Parathyroid adenoma (tissue), 2 donors: Measurements from ENCODE around the gene BCAT1.
"Not testable (repeated sequence)": the region's sequence is repeated elsewhere in the genome, so short reads cannot be mapped to it uniquely, and the experiment has no call there.

Experiments used
- H2AFZ ChIP-seq: fragments of 300-600 bp; sonication (generic); one replicate; pipeline ENCODE4 v1.7.0; 2017; ENCODE audit warnings: antibody characterized with exemption, mild to moderate bottlenecking
- H3K27ac ChIP-seq: fragments of 300-600 bp; sonication (generic); one replicate; pipeline ENCODE4 v1.7.0; 2017
- H3K27me3 ChIP-seq: fragments of 300-600 bp; sonication (generic); one replicate; pipeline ENCODE4 v1.7.0; 2017; ENCODE audit warnings: low read length; ENCODE audit not compliant: control insufficient read depth, insufficient read depth
- H3K36me3 ChIP-seq: fragments of 300-600 bp; sonication (generic); one replicate; pipeline ENCODE4 v1.7.0; 2017; ENCODE audit warnings: low read length; ENCODE audit not compliant: control insufficient read depth, insufficient read depth
- H3K4me1 ChIP-seq: fragments of 300-600 bp; sonication (generic); one replicate; pipeline ENCODE4 v1.7.0; 2017; ENCODE audit warnings: control low read depth
- H3K4me2 ChIP-seq: fragments of 300-600 bp; sonication (generic); one replicate; pipeline ENCODE4 v1.7.0; 2017; ENCODE audit warnings: low read length
- H3K4me3 ChIP-seq: fragments of 300-600 bp; sonication (generic); one replicate; pipeline ENCODE4 v1.7.0; 2017; ENCODE audit warnings: low read depth, low read length
- H3K79me2 ChIP-seq: fragments of 300-600 bp; sonication (generic); one replicate; pipeline ENCODE4 v1.7.0; 2017; ENCODE audit warnings: control low read depth
- H3K9ac ChIP-seq: fragments of 300-600 bp; sonication (generic); one replicate; pipeline ENCODE4 v1.7.0; 2017; ENCODE audit warnings: mild to moderate bottlenecking
- H3K9me3 ChIP-seq: fragments of 300-600 bp; sonication (generic); one replicate; pipeline ENCODE4 v1.7.0; 2017; ENCODE audit warnings: low read length; ENCODE audit not compliant: control insufficient read depth
- TF ChIP-seq, protein P1 (sequence below): fragments of 300-600 bp; sonication (generic); IDR thresholded peaks from one replicate; pipeline ENCODE4 v1.7.0; 2017; ENCODE audit warnings: antibody characterized with exemption, mild to moderate bottlenecking
- donor health status: primary hyperparathyroidism.

Gene BCAT1

DNA sequence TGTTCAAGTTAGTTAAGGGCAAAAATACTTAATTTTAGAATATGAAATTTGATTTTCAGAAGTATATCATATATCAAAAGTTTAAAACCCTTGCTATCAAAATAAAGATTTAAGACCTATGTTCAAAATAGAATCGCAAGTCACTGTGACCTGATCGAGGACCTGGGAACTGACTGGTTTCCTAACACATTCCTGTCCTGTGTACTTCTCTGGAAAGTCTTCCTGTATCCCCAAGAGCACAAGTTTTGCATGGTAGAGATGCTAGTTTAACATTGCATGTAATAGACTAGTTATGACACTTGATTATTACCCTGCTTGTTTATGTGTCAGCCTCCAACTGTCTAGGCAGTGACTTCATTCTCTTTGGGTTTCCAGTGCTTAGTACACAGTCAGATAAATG, 30.3 kb downstream of the BCAT1 start:
- Histone ChIP-seq H3K27ac (no peak overlapping the region), H2AFZ (no peak overlapping the region), H3K4me2 (no peak overlapping the region), H3K4me3 (no peak overlapping the region), H3K27me3 (no peaks in the 10 kb centered on the region), H3K9ac (no peak overlapping the region), H3K36me3 (no peaks in the 10 kb centered on the region), H3K79me2 (no peaks in the 10 kb centered on the region), H3K9me3 (no peaks in the 10 kb centered on the region), H3K4me1 (no peaks in the 10 kb centered on the region)
- TF ChIP-seq, protein P1, sequence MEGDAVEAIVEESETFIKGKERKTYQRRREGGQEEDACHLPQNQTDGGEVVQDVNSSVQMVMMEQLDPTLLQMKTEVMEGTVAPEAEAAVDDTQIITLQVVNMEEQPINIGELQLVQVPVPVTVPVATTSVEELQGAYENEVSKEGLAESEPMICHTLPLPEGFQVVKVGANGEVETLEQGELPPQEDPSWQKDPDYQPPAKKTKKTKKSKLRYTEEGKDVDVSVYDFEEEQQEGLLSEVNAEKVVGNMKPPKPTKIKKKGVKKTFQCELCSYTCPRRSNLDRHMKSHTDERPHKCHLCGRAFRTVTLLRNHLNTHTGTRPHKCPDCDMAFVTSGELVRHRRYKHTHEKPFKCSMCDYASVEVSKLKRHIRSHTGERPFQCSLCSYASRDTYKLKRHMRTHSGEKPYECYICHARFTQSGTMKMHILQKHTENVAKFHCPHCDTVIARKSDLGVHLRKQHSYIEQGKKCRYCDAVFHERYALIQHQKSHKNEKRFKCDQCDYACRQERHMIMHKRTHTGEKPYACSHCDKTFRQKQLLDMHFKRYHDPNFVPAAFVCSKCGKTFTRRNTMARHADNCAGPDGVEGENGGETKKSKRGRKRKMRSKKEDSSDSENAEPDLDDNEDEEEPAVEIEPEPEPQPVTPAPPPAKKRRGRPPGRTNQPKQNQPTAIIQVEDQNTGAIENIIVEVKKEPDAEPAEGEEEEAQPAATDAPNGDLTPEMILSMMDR = no peak

DNA sequence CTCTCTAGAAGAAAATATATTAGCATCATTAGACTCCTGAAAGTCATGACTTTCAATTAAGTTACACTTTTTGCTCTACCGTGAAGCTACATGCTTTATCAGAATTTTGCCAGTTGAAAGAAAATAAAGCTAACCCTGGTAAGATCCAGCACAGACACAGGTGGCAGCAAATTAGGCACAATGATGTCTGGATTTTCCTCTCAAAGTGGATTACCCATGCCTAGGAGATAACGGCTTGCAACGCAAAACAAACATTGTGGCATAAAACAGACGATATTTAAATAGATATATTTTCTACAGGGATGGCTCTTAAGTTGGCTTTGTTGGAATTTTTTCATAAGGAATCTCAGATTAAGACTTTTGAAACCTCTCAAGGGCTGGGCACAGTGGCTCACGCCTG, 33.4 kb downstream of the BCAT1 start:
- Histone ChIP-seq H3K4me1 (no peaks in the 10 kb centered on the region), H3K9me3 (no peaks in the 10 kb centered on the region), H3K4me2 (no peak overlapping the region), H2AFZ (no peak overlapping the region), H3K79me2 (no peaks in the 10 kb centered on the region), H3K9ac (no peak overlapping the region), H3K27ac (no peak overlapping the region), H3K27me3 (no peaks in the 10 kb centered on the region), H3K36me3 (no peaks in the 10 kb centered on the region), H3K4me3 (no peak overlapping the region)
- TF ChIP-seq, protein P1 = no peak

DNA sequence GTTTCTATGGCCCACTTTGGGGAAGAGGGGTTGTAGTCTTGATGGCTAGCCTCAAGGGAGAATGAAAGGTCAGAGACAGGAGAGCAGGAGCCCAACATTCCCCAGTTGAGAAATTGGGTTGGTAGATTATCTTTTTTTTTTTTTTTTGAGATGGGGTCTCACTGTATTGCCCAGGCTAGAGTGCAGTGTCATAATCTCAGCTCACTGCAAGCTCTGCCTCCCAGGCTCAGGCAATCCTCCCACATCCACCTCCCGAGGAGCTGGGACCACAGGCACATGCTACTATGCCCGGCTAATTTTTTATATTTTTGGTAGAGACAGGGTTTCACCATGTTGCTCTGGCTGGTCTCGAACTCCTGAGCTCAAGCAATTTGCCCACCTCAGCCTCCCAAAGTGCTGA, 34.9 kb downstream of the BCAT1 start:
- H3K36me3 ChIP-seq = no peaks in the 10 kb centered on the region
- no peaks in the 10 kb centered on the region for H3K27me3 ChIP-seq
- H3K4me2 ChIP-seq = no peak overlapping the region
- H3K4me1 ChIP-seq = no peaks in the 10 kb centered on the region
- H3K4me3 ChIP-seq = no peak overlapping the region
- no peak overlapping the region for H3K9ac ChIP-seq
- H2AFZ ChIP-seq = no peak overlapping the region
- TF ChIP-seq, protein P1 = no peak
- H3K27ac ChIP-seq = no peak overlapping the region
- H3K9me3 ChIP-seq = no peaks in the 10 kb centered on the region
- H3K79me2 ChIP-seq = no peaks in the 10 kb centered on the region

DNA sequence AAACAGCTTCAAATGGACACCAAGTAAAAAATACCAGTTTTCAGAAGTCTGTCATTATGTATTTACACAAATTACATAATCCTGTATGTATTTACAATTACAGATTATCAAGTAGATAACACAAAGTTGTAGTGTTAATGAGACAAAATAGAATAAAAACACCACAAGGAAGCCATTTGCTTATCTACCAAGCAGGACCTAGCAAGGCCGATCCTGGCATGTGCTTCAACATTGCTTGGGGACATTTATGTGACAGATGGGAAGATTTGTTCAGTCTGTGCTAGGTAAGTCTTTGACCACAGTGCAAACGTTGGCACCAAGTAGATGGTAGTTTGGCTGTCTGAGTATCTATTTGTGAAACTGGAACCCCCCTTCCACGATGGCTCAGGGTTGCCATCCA, 35.8 kb downstream of the BCAT1 start:
- Histone ChIP-seq H3K36me3 (no peaks in the 10 kb centered on the region), H3K79me2 (no peaks in the 10 kb centered on the region), H3K4me3 (no peak overlapping the region), H2AFZ (no peak overlapping the region), H3K4me1 (no peaks in the 10 kb centered on the region), H3K4me2 (no peak overlapping the region), H3K9me3 (no peaks in the 10 kb centered on the region), H3K27ac (no peak overlapping the region), H3K9ac (no peak overlapping the region), H3K27me3 (no peaks in the 10 kb centered on the region)
- TF ChIP-seq, protein P1 = no peak

DNA sequence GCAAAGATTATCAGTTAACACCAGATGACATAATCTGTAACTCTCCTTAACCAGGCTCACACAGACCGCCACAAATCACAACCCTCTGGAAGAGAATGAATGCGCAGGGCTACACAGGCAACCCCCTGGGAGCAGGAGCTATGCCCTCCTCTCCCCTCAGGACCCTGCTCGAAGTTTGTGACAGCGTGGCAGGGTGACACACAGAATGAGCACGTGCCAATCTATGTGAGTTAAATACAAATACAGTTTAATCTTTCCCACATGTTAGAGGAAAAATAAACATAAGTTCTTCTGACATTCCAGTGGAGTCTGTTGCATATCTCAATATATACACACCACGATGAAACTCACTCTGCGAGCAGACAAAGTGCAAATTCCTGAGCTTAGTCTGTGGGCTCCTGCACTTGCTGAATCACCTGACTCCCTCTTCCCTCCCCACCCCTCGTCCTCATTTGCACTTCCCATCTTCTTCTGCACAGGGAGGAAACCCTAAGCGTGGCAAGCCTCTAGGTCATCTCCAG, 37.6 kb downstream of the BCAT1 start:
- Histone ChIP-seq H3K4me2 (no peak overlapping the region), H3K4me1 (no peaks in the 10 kb centered on the region), H3K36me3 (no peaks in the 10 kb centered on the region), H3K9ac (no peak overlapping the region), H3K27me3 (no peaks in the 10 kb centered on the region), H2AFZ (no peak overlapping the region), H3K9me3 (no peaks in the 10 kb centered on the region), H3K4me3 (no peak overlapping the region), H3K79me2 (no peaks in the 10 kb centered on the region), H3K27ac (no peak overlapping the region)
- TF ChIP-seq, protein P1 = no peak

DNA sequence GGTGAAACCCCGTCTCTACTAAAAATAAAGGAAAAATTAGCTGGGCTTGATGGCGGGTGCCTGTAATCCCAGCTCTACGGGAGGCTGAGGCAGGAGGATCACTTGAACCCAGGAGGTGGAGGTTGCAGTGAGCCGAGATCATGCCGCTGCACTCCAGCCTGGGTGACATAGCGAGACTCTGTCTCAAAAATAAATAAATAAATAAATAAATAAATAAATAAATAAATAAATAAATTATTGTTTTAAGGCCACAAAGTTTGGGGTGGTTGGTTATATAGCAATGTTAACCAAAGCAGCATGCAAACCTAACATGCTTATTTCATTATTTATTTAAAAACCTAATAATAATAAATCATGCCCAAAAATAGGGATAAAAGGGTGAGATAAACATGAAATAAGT, 38.7 kb downstream of the BCAT1 start:
- H3K36me3 ChIP-seq, H3K9ac ChIP-seq, H3K27ac ChIP-seq, H3K4me2 ChIP-seq, H3K27me3 ChIP-seq, H3K79me2 ChIP-seq, H3K9me3 ChIP-seq, H3K4me3 ChIP-seq, H2AFZ ChIP-seq, H3K4me1 ChIP-seq: not testable (repeated sequence)
